HepG2 (cell line): ENCODE measurements around the gene IGLON5.

ENCODE experiments used
- NFYB ChIP-seq: sonication (generic); formaldehyde crosslinking; IDR thresholded peaks from 2 replicates; pipeline ENCODE4 v1.4.0; 2020; ENCODE audit warnings: missing genetic modification reagents
- ZNF160 ChIP-seq: sonication (generic); formaldehyde crosslinking; IDR thresholded peaks from 2 replicates; pipeline ENCODE4 v1.8.0; 2022; ENCODE audit warnings: mild to moderate bottlenecking, inconsistent platforms, missing genetic modification reagents
- TF ChIP-seq, protein P1 (sequence below): sonication (generic); formaldehyde crosslinking; IDR thresholded peaks from 2 replicates; pipeline ENCODE4 v1.5.0; 2020; ENCODE audit warnings: mild to moderate bottlenecking, missing genetic modification reagents, moderate library complexity
- TF ChIP-seq, protein P2 (sequence below), 2 experiments: sonication (generic) in 1 of 2; formaldehyde crosslinking in 1 of 2; IDR thresholded peaks; 2 replicates each; pipeline versions ENCODE4 v1.5.1 to v1.6.1; 2011 to 2020; ENCODE audit warnings: borderline replicate concordance in 1 of 2, low read depth in 1 of 2, low read length in 1 of 2, mild to moderate bottlenecking in 1 of 2, missing genetic modification reagents in 1 of 2, moderate library complexity in 1 of 2

DNA sequence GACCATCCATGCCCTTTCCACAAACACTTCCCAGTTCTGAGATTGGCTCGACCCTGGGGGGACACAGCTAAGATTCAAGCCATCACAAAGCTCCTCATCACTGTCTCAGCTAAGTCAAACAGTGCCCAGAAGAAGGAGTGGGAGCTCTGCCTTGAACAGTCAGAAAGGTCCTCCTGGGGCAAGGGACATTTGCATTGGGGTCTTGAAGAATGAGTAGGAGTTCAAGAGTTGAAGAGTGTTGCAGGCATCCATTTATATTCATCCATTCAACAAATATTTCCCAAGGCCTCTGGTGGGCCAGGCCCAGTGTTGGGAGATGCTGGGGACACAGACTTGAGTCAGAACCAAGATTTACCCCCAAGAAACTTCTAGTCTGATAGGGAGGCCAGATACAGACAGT is 6.5 kb downstream of the IGLON5 start:
- TF ChIP-seq, protein P1, sequence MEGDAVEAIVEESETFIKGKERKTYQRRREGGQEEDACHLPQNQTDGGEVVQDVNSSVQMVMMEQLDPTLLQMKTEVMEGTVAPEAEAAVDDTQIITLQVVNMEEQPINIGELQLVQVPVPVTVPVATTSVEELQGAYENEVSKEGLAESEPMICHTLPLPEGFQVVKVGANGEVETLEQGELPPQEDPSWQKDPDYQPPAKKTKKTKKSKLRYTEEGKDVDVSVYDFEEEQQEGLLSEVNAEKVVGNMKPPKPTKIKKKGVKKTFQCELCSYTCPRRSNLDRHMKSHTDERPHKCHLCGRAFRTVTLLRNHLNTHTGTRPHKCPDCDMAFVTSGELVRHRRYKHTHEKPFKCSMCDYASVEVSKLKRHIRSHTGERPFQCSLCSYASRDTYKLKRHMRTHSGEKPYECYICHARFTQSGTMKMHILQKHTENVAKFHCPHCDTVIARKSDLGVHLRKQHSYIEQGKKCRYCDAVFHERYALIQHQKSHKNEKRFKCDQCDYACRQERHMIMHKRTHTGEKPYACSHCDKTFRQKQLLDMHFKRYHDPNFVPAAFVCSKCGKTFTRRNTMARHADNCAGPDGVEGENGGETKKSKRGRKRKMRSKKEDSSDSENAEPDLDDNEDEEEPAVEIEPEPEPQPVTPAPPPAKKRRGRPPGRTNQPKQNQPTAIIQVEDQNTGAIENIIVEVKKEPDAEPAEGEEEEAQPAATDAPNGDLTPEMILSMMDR (CRISPR knock-in tag) = no peak
- TF ChIP-seq NFYB (CRISPR knock-in tag) (no peak), ZNF160 (CRISPR knock-in tag) (no peak)
- TF ChIP-seq, protein P2, sequence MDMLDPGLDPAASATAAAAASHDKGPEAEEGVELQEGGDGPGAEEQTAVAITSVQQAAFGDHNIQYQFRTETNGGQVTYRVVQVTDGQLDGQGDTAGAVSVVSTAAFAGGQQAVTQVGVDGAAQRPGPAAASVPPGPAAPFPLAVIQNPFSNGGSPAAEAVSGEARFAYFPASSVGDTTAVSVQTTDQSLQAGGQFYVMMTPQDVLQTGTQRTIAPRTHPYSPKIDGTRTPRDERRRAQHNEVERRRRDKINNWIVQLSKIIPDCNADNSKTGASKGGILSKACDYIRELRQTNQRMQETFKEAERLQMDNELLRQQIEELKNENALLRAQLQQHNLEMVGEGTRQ (IDR thresholded peaks at IDR 0.05; ENCODE audit: low read depth, low read length) = no peak
- TF ChIP-seq, protein P2 (CRISPR knock-in tag; IDR thresholded peaks at IDR 0.05; ENCODE audit: borderline replicate concordance) = no peak
